Measurements from ENCODE around the gene TSPAN18.

- no peak for TF ChIP-seq CTCF (IDR thresholded peaks at IDR 0.05)
- no peak for TF ChIP-seq EP300 (IDR thresholded peaks at IDR 0.05)
These were observed 132.2 kb downstream of the TSPAN18 start for GRCh38 chr11:44858796-44859527.
